AG09309 (cell line): Measurements from ENCODE around the gene PEX16.

ENCODE experiments used
- DNase-seq: peaks from one replicate; pipeline ENCODE4 v3.0.0-alpha.2; 2010; ENCODE audit warnings: low read depth
- H3K4me3 ChIP-seq: 2 replicates; pipeline ENCODE4 v1.5.1; 2011; ENCODE audit warnings: mild to moderate bottlenecking, low read depth, low read length, moderate library complexity; ENCODE audit not compliant: control insufficient read depth
- TF ChIP-seq, protein P1 (sequence below): IDR thresholded peaks from 2 replicates; pipeline ENCODE4 v1.5.1; 2011; ENCODE audit warnings: mild to moderate bottlenecking, low read depth, low read length, inconsistent platforms; ENCODE audit not compliant: insufficient read depth, control insufficient read depth; ENCODE audit errors: missing control alignments

Gene PEX16

DNA sequence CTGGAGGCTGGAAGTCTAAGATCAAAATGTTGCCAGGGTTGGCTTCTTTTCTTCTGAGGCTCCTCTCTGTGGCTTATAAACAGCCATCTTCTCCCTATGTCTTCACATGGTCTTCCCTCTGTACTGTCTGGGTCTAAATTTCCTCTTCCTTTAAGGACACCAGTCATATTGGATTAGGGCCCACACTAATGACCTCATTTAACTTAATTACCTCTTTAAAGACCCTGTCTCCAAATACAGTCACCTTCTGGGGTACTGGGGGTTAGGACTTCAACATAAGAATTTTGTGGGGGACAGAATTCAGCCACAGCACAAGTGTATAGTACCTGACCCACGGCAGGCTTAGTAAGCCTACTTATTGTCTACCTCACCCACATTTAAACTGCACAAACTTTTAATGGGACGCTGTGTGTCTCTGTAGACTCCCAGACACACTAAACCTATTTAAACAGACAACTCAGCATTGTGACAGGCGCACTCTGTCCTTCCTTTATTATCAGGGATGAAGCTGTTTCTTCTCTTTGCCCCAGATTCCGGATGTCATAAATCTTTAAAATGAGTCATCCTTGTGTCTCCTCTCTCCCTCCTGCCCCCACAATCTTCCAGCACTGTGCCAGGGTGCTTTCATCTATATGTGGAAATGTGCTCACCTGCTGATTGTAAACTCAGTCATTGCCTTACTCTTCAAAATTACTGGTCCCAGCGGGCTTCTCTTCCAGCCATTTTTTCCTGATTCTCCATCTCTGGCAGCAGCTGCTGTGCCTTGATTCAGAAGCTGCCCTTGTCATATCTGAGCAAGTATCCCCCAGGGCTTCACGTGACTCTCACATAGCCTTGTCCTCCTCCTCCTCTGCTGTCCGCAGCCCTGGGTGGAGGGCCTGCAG is 37.6 kb downstream of the PEX16 start:
- H3K4me3 ChIP-seq: no peak overlapping the region
- TF ChIP-seq, protein P1, sequence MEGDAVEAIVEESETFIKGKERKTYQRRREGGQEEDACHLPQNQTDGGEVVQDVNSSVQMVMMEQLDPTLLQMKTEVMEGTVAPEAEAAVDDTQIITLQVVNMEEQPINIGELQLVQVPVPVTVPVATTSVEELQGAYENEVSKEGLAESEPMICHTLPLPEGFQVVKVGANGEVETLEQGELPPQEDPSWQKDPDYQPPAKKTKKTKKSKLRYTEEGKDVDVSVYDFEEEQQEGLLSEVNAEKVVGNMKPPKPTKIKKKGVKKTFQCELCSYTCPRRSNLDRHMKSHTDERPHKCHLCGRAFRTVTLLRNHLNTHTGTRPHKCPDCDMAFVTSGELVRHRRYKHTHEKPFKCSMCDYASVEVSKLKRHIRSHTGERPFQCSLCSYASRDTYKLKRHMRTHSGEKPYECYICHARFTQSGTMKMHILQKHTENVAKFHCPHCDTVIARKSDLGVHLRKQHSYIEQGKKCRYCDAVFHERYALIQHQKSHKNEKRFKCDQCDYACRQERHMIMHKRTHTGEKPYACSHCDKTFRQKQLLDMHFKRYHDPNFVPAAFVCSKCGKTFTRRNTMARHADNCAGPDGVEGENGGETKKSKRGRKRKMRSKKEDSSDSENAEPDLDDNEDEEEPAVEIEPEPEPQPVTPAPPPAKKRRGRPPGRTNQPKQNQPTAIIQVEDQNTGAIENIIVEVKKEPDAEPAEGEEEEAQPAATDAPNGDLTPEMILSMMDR: no peak
- no peak for DNase-seq

DNA sequence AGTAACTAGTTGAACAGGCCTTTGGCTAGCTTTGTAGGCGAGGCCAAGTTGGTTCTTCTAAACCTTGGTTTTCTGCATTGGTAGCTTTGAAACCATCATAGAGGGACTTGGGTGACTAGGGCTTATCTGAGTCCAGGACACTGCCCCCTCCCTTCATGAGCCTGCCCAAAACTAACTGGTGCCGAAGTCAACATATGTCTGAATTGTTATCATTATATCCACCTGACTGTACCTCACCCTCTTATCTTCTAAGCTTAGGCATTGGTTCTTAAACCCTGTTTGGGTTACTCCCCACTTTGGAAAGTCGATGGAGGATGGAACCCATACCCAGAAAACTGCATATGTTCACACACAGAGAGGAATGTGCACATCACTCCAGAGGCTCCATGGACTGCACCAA is 39.8 kb downstream of the PEX16 start:
- DNase-seq: no peak
- TF ChIP-seq, protein P1: no peak
- H3K4me3 ChIP-seq: no peak overlapping the region

DNA sequence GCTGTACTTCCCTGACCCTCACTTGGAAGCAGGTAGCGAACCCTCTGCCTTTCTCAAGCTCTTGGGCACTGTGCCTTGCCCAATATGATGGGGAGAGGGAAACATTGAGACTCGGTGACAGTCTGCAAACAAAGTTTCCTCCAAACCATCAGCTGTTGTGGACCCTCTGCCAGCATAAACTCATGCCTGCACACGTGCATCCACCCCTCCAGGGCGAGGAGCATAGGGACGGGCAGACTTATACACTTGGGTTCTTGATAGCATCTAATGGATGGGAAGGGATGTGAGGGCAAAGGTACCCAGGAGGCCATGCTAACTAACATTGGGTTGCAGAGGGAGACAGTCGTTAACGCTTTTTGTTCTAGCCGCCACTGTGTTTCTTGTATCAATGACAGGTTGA is 40.5 kb downstream of the PEX16 start:
- no peak overlapping the region for H3K4me3 ChIP-seq
- TF ChIP-seq, protein P1: no peak
- DNase-seq: no peak

DNA sequence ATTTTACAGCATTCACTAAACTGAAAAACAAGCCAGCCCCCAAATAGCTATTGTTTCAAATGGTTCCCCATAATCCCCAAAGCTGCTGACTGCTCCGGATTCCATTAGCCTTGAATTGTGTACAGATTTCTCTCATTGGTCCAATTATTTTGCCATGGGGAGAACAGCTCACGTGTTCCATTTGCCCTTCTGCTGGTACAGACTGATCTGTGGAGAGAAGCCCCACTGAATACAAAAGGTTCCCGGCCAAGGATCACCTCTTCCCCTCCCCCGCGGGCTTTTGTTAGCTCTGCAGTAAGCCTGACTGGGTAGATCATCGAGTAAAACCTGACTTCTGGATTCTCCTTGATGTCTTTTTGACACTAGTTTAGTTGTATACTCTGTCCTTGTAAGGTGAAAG is 41.3 kb downstream of the PEX16 start:
- no peak overlapping the region for H3K4me3 ChIP-seq
- no peak for DNase-seq
- TF ChIP-seq, protein P1: no peak

DNA sequence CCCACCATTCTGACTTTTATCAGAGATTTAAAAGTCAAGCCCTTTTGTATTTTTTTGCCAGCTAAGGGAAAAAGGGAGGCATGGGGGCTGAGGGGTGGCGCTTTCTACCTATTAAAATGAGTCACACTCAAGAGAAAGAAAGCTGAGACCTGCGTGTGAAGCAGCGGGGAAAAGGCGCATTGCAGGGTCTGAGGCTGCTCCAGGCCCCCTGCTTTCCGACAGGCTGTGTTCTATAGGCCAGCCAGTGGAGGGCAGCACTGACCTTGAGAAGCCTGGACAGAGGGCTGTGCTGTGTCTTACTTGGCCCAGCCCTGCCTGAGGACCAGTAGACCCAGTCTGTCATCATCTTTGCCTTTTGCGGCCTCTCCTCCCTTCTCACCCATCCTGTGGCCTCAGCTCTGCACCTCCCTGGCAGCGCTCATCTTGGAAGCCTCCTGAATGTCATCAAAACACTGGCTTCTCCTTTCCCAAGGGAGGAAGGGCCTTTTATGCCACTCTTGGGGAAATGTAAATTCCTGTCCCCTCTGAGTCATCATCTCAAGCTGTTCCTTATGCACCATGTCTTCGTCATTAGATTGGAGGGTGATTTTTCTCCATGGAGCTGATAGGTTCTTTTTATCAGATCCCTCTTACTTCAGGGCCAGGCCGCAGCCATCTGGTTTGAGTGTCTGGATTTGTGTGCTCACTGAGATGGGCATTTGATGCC is 44.9 kb downstream of the PEX16 start:
- peak; percentile 73 for DNase-seq

DNA sequence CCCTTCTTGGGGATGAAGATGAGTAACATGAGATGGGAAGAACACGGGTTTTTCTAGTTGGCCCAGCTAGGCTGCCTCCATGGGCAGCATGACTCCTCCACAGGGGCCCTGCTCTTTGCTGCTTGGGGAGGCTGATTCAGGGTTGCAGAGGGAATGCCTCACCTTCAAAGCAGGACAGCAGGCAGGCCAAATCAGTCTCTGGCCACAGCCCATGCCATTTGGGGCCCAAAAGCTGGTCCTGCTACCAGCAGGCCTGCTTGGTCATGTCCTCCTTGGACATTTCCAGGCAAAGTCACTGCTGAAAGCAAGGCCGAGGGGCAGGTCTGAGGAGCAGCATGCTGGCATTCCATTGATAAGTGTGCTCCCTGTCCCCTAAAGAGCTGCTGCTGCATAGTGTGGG is 46.0 kb downstream of the PEX16 start:
- no peak for DNase-seq
- TF ChIP-seq, protein P1: no peak
- no peak overlapping the region for H3K4me3 ChIP-seq

More for the DNA sequence above, 44.9 kb downstream of the PEX16 start:
- H3K4me3 ChIP-seq: no peak overlapping the region
- TF ChIP-seq, protein P1: peak; percentile 88
